Glutamatergic neuron (in vitro differentiated cells): ENCODE measurements around the gene CIAO3. TPM values are rescaled to one million over a fixed set of nuclear protein-coding genes. Genes with fewer than 3 reads are reported as not detected.

Experiments
- DNase-seq: peaks from one replicate; pipeline ENCODE4 v3.0.0; 2022
- H3K27ac Mint-ChIP-seq: one replicate; pipeline ENCODE4 v1.8.0; 2020; ENCODE audit warnings: mild to moderate bottlenecking, mixed read lengths, inconsistent platforms; ENCODE audit not compliant: unreplicated experiment
- H3K27me3 Mint-ChIP-seq: one replicate; pipeline ENCODE4 v1.8.0; 2020; ENCODE audit warnings: mild to moderate bottlenecking, moderate library complexity, mixed read lengths, inconsistent platforms; ENCODE audit not compliant: unreplicated experiment
- H3K36me3 Mint-ChIP-seq: one replicate; pipeline ENCODE4 v1.8.0; 2020; ENCODE audit warnings: mild to moderate bottlenecking, mixed read lengths, inconsistent platforms; ENCODE audit not compliant: unreplicated experiment
- H3K4me1 Mint-ChIP-seq: one replicate; pipeline ENCODE4 v1.8.0; 2020; ENCODE audit warnings: mild to moderate bottlenecking, low read depth, mixed read lengths, inconsistent platforms; ENCODE audit not compliant: unreplicated experiment
- H3K4me3 Mint-ChIP-seq: one replicate; pipeline ENCODE4 v1.8.0; 2020; ENCODE audit warnings: mild to moderate bottlenecking, mixed read lengths, inconsistent platforms; ENCODE audit not compliant: unreplicated experiment
- H3K9me3 Mint-ChIP-seq: one replicate; pipeline ENCODE4 v1.8.0; 2020; ENCODE audit warnings: mild to moderate bottlenecking, moderate library complexity, mixed read lengths, inconsistent platforms; ENCODE audit not compliant: unreplicated experiment
- CTCF ChIP-seq: fragments of 200-600 bp; sonication (generic); IDR thresholded peaks from one replicate; pipeline ENCODE4 v1.5.0; 2021; ENCODE audit not compliant: partially characterized antibody, unreplicated experiment
- total RNA-seq: library from RNA; stranded (reverse); fragmentation: NEBNext Ultra II Directional; extraction: Animal tissue kit (Norgen Biotek cat#: 25700); gene quantifications from one replicate; pipeline ENCODE4 v1.2.1, GENCODE V29; 2021; ENCODE audit not compliant: unreplicated experiment

CIAO3 gene
- total RNA-seq, 1 donor from 2014 or later: 49.5 TPM

GRCh38 chr16:740459-740763, 386 bp downstream of the CIAO3 start:
- no peak for TF ChIP-seq CTCF
- Mint-ChIP-seq H3K4me3 (peak overlapping the region; percentile 78), H3K4me1 (no peaks in the 10 kb centered on the region), H3K27me3 (peaks cover 8% of the 10 kb centered on the region), H3K9me3 (peaks cover 4% of the 10 kb centered on the region), H3K27ac (no peak overlapping the region), H3K36me3 (no peaks in the 10 kb centered on the region)
- DNase-seq: no peak

GRCh38 chr16:739560-740458, 988 bp downstream of the CIAO3 start:
- H3K36me3 Mint-ChIP-seq: no peaks in the 10 kb centered on the region
- H3K9me3 Mint-ChIP-seq: peaks cover 6% of the 10 kb centered on the region
- peak overlapping the region; percentile 78 for H3K4me3 Mint-ChIP-seq
- no peaks in the 10 kb centered on the region for H3K4me1 Mint-ChIP-seq
- peaks cover 11% of the 10 kb centered on the region for H3K27me3 Mint-ChIP-seq
- no peak overlapping the region for H3K27ac Mint-ChIP-seq
- TF ChIP-seq CTCF: no peak
- DNase-seq: no peak

GRCh38 chr16:736936-737481, 3.8 kb downstream of the CIAO3 start:
- DNase-seq: no peak
- TF ChIP-seq CTCF: no peak
- Mint-ChIP-seq H3K4me3 (no peak overlapping the region), H3K9me3 (peaks cover 6% of the 10 kb centered on the region), H3K36me3 (no peaks in the 10 kb centered on the region), H3K27ac (no peak overlapping the region), H3K4me1 (no peaks in the 10 kb centered on the region), H3K27me3 (peaks cover 13% of the 10 kb centered on the region)

GRCh38 chr16:735982-736453, 4.8 kb downstream of the CIAO3 start:
- Mint-ChIP-seq H3K4me3 (no peak overlapping the region), H3K27ac (no peak overlapping the region), H3K27me3 (peaks cover 13% of the 10 kb centered on the region), H3K9me3 (peaks cover 5% of the 10 kb centered on the region), H3K4me1 (no peaks in the 10 kb centered on the region), H3K36me3 (no peaks in the 10 kb centered on the region)
- no peak for TF ChIP-seq CTCF
- DNase-seq: no peak
